ENCODE measurements around the gene UHRF2.
"Not testable (repeated sequence)": the region's sequence is repeated elsewhere in the genome, so short reads cannot be mapped to it uniquely, and the experiment has no call there.

UHRF2 gene

DNA sequence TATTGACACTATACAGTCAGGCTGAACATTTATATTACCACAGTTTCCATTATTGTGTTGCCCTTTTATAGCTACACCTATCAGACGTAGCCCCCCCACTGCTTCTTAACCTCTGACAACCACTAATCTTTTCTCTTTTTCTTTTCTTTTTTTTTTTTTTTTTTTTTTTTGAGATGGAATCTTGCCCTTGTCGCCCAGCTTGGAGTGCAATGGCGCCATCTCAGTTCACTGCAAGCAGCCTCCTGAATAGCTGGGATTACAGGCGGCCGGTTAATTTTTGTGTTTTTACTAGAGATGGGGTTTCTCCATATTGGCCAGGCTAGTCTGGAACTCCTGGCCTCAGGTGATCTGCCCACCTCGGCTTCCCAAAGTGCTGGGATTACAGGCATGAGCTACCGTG, 75.4 kb downstream of the UHRF2 start:
- DNase-seq (ENCODE audit: low read depth in 3 of 3) = no peak

- no peak for DNase-seq (ENCODE audit: low read depth in 3 of 3)
Observed at GRCh38 chr9:6489099-6489498, 76.1 kb downstream of the UHRF2 start.

- DNase-seq (ENCODE audit: low read depth in 3 of 3) = no peak
Observed at GRCh38 chr9:6490863-6491262, 77.9 kb downstream of the UHRF2 start.

GRCh38 chr9:6495466-6495865, 82.5 kb downstream of the UHRF2 start:
- DNase-seq (ENCODE audit: low read depth in 3 of 3) = no peak

DNA sequence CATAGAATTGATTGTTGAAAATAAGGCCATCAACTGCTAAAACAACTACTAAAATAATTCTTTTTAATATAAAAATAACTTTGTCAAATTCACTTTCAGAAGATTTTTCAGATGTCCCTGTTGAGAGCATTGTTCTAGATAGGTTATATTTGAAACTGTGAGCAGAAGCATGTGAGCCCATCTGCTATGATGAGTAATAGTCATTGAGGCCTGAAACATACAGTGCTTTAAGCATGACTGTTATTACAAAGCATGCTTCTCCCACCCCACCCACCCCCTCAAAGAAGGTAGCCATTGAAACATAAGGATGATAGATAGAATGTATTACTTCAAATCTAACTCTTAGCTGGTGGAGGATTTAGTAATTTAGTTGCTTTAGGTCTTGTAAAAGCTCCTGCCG, 86.0 kb downstream of the UHRF2 start:
- no peak for DNase-seq (ENCODE audit: low read depth in 3 of 3)

DNA sequence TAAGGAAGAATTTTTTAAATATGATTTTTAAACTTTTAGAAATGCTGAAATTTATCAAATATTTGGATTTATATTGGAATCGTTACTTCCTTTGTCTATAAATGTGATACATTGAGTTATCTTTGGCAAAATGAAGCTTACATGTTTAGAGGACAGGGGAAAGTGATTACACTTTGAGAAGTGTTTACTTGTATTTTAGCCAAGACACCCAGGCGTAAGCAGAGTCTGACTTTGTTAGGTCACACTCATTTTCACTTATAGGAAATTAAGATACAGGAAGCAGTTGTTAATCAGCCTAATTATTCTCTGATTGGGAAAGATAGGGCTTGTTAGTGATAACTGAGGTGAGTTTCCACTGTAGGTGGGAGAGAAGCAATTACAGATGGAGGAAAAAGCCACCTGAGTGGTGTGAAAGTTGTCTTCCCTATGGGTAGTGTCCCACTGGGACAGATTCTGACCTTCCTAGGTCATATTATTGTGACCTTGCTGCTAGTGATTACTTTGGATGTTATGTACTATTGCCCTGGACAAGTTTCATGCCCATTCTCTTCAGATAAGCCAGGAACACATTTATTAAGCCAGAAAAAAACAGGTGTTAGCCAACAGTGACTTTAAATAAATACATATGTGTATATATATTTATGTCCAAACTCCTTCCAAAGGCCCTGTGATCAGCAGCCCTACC, 88.7 kb downstream of the UHRF2 start:
- no peak for DNase-seq (ENCODE audit: low read depth in 3 of 3)

DNA sequence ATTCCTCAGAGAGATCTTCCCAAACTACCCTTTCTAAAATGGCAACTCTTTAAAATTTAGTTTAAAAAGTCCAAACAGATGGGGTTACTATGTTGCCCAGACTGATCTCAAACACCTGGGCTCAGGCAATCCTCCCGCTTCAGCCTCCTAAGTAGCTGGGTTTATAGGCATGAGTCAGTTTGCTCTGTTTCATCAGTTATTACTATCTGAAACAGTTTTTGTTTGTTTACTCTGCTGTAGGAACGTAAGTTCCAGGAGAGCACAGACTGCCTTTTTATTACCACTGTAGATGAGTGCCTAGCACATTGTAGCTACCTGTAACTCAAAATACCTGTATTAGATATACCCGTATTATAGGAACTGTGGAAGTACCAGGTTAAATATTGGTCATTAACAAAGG, 89.4 kb downstream of the UHRF2 start:
- no peak for DNase-seq (ENCODE audit: low read depth in 3 of 3)

DNA sequence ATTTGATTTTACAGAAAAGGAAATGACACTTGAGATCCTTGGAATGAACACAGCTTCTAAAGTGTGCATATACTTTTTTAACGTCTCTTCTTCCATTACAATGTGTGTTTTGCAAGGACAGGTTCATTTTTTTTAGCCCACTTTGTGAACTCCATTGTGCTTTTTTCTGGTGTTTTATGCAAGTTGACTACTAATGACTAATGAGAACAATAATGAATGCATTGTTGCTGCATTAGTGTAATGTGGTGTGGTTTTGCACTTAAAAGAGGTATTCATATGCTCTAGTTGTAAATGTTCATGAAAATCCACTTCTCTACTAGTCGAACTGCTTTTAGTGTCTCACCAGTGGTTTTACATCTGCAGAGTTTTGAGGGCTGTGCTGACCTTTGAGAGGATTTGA, 93.6 kb downstream of the UHRF2 start:
- DNase-seq (ENCODE audit: low read depth in 3 of 3) = no peak

- DNase-seq (ENCODE audit: low read depth in 3 of 3) = no peak
Observed at GRCh38 chr9:6512085-6512657, 99.2 kb downstream of the UHRF2 start.

DNA sequence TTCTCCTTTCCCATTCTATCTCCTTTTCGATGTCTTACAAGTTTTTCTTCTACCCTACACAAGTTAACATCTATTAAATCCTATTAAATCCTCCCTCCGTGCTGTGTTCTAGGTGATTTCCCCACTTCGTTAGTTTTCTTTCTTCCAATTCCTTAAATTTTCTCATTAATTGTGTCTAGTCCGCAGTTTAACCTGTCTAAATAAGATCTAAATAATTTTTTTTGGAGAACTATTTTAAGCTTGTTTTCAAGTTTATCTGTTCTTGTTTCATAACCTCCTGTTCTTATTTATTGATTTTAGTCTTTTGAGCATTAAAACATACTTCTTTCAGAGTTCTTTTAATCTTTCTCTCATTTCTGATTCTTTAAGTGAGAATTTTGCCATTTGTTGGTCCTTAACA, 109.3 kb downstream of the UHRF2 start:
- DNase-seq (ENCODE audit: low read depth in 3 of 3) = no peak

DNA sequence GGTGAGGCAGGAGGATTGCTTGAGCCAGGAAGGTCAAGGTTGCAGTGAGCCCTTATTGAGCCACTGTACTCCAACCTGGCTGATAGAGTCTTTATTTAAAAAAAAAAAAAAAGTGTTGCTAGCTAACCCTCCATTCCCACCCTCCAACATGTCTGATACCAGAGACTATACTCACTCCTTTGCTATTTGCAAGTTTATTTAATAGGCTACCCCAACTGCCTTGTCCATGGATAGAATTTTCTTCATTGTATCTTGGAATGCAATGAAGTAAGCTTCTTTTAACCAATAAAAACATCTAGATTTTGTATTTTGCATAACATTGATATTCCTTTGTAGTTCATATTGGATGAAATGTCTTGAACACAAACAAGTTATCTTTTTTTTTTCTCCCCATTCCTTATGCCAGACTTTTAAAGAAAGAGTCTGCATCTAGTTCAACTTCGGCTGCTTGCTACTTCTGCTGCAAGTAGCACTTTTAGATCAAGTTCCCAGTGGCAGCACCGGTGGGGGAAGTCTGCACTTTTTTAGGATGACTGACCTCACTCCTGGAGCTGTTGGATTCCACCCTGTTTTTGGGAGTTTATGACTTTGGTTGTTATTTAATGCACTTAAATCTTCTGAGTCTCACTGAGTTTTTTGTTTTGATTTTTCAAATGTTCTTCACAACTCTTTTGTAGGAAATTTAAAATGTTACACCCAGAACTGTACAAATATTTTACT, 112.5 kb downstream of the UHRF2 start:
- DNase-seq (ENCODE audit: low read depth in 3 of 3) = no peak

- DNase-seq (ENCODE audit: low read depth in 3 of 3) = no peak
Observed at GRCh38 chr9:6535594-6535993, 122.6 kb downstream of the UHRF2 start.

GRCh38 chr9:6538666-6539071, 125.7 kb downstream of the UHRF2 start:
- DNase-seq (ENCODE audit: low read depth in 3 of 3) = no peak

- DNase-seq (ENCODE audit: low read depth in 3 of 3) = not testable (repeated sequence)
Observed at GRCh38 chr9:6542617-6543016, 129.6 kb downstream of the UHRF2 start.

DNA sequence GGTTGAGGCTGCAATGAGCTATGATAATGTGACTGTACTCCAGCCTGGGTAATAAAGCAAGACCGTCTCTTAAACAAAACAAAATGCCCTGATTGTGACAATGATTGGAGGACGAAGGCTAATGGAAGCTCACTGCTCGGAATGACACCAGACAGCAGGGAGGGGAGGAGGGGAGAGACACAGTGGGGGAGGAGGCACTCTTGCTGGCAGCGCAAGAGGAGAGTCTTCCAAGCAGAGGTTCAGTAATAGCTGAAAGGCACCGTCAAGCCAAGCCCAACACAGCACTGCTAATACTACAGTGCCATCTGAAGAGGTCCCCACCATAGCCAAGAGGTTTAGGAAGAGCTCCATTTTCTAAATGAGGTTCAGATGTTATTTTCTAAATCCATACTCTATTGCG, 130.2 kb downstream of the UHRF2 start:
- DNase-seq (ENCODE audit: low read depth in 3 of 3) = no peak

GRCh38 chr9:6545017-6545691, 132.2 kb downstream of the UHRF2 start:
- no peak for DNase-seq (ENCODE audit: low read depth in 3 of 3)

GRCh38 chr9:6549106-6549800, 136.3 kb downstream of the UHRF2 start:
- DNase-seq (ENCODE audit: low read depth in 3 of 3) = no peak

DNA sequence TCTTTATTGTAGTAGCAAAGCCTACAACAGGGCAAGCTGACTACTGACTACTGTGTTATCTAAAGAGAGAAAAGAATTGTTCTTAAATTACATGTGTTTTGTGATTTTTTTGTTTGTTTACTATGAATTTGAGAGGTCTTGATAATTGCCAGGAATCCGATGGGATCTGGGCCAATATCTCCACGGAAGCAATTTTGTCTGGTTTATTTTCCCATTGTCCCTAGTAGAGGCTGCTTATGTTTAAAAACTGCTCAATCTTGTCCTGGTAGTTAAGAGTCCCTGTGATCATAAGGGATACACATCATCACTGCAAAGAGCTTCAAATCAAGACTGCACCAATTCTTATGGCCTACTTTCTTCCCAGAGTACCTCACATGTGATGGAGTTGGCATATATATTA, 138.1 kb downstream of the UHRF2 start:
- DNase-seq (ENCODE audit: low read depth in 3 of 3) = no peak

- no peak for DNase-seq (ENCODE audit: low read depth in 3 of 3)
Observed at GRCh38 chr9:6552033-6552432, 139.0 kb downstream of the UHRF2 start.

DNA sequence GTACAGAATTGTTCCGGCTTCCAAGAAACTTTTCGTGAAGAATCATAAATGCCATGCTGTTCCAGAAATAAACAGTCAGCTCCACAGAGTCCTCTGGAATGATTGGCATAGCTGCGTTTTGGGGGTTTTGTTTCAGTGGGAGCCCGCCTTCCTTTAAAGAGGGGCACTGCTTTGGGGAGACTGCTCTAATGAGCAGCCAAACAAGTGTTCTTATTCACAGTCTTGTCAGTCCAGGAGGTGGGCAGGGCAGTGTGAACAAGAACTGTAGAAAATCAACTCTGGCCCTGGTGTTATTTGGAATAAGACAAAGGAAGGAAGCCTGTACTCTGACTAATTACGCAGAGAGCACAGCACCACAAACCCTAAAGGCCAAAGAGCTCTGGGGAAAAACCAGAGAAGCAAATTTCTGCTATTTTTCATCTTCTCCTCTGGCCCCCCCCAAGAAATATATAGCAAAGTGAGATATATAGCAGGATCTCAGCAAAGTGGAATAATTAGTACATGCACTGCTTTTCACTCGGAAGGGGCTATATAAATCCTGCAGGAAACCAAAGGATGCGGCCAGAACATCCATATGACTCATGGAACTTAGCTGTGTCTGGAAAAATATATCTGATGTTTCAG, 139.6 kb downstream of the UHRF2 start:
- DNase-seq (ENCODE audit: low read depth in 3 of 3) = no peak

- DNase-seq (ENCODE audit: low read depth in 3 of 3) = no peak
Observed at GRCh38 chr9:6553866-6554265, 140.9 kb downstream of the UHRF2 start.
